ENCODE data around the gene SLC10A4. TPM values are rescaled to one million over a fixed set of nuclear protein-coding genes. Genes with fewer than 3 reads are reported as not detected.

The SLC10A4 gene
- total RNA-seq, 2 experiments from 2014 or later: not detected

DNA sequence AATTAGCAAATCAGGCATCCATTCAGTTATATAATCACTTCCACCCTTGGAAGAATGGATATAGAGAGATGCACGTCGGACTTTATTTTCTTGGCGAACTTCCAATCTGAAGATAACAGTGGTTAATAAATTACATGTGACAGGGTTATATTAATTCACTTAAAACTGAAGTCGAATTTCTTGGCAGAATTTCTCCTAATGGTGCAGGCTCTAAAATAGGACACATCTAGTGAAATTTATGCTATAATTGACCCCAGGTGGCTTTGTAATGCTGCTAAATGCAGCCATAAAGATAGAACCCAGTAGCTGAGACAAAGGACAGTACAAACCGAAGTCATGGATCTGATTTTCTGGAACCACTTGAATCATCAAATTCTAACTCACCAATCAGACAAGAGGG lies 20.8 kb upstream of the SLC10A4 start:
- no peak overlapping the region for H3K27ac Mint-ChIP-seq
- no peak for ATAC-seq (ENCODE audit: poor library complexity)
- no peaks in the 10 kb centered on the region for H3K27me3 Mint-ChIP-seq
- POLR2A ChIA-PET: no interaction called here
- H3K9me3 Mint-ChIP-seq: no peaks in the 10 kb centered on the region
- no peaks in the 10 kb centered on the region for H3K27me3 ChIP-seq (ENCODE audit: control insufficient read depth in 1 of 2, insufficient read depth in 2 of 2, low read length in 2 of 2)
- DNase-seq: no peak
- no peaks in the 10 kb centered on the region for H3K4me1 Mint-ChIP-seq (ENCODE audit: low read depth)
- no peak overlapping the region for H3K27ac ChIP-seq (ENCODE audit: low read depth in 1 of 2, low read length in 2 of 2)
- H3K9me3 ChIP-seq (ENCODE audit: control insufficient read depth in 1 of 2, insufficient read depth in 1 of 2, low read length in 2 of 2): no peaks in the 10 kb centered on the region
- H3K4me1 ChIP-seq (ENCODE audit: insufficient read depth, low read length): no peaks in the 10 kb centered on the region
- no peak overlapping the region for H3K4me3 Mint-ChIP-seq
- no peaks in the 10 kb centered on the region for H3K36me3 ChIP-seq (ENCODE audit: insufficient read depth, low read length)
- intact Hi-C loops (cut with DNase I, micrococcal nuclease): no loop called here
- H3K4me3 ChIP-seq (ENCODE audit: low read length): no peak overlapping the region
- CTCF ChIA-PET: no interaction called here
- H3K36me3 Mint-ChIP-seq (ENCODE audit: low read depth): no peaks in the 10 kb centered on the region
- TF ChIP-seq, protein P1, sequence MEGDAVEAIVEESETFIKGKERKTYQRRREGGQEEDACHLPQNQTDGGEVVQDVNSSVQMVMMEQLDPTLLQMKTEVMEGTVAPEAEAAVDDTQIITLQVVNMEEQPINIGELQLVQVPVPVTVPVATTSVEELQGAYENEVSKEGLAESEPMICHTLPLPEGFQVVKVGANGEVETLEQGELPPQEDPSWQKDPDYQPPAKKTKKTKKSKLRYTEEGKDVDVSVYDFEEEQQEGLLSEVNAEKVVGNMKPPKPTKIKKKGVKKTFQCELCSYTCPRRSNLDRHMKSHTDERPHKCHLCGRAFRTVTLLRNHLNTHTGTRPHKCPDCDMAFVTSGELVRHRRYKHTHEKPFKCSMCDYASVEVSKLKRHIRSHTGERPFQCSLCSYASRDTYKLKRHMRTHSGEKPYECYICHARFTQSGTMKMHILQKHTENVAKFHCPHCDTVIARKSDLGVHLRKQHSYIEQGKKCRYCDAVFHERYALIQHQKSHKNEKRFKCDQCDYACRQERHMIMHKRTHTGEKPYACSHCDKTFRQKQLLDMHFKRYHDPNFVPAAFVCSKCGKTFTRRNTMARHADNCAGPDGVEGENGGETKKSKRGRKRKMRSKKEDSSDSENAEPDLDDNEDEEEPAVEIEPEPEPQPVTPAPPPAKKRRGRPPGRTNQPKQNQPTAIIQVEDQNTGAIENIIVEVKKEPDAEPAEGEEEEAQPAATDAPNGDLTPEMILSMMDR (IDR thresholded peaks at IDR 0.05): no peak

DNA sequence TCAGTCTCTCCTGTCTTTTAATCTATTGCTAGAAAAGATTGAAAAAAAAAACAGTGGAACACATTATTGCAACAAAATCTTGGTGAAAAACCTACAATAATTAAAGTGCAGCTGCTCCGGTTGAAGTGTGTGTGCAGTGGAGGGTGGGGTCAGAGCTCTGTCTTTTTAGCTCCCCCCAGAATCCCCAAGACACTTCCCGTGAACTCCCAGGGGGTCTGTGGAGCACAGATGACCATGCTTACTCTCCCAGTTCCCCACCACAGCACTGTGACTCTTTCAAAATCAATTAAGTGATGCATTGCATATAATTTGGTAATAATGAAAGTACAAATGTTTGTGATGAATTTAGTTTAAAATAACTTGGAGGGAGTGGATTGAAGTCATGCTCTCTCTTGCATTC lies 15.7 kb upstream of the SLC10A4 start:
- DNase-seq: no peak

DNA sequence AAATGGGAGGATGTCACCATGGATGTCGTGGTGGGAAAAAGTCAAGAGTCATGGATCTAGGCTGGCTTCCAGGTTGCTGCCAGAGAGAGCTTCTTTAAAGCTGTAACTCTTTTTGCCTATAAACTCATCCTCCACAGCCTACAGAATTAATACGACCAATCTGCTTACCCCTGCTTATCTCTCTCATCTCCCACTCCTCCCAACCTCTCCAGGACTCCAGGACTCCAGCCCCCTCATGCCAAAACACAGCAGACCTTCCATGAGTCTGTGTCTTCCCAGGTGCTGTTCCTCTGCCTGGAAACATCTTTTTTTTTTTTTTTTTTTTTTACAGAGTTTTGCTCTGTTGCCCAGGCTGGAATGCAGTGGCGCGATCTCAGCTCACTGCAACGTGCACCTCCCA lies 15.3 kb upstream of the SLC10A4 start:
- ATAC-seq (ENCODE audit: poor library complexity): no peak
- no peak overlapping the region for H3K4me3 ChIP-seq (ENCODE audit: low read length)
- TF ChIP-seq, protein P1 (IDR thresholded peaks at IDR 0.05): no peak
- intact Hi-C loops (cut with DNase I, micrococcal nuclease): no loop called here
- no peaks in the 10 kb centered on the region for H3K27me3 ChIP-seq (ENCODE audit: control insufficient read depth in 1 of 2, insufficient read depth in 2 of 2, low read length in 2 of 2)
- H3K4me1 ChIP-seq (ENCODE audit: insufficient read depth, low read length): no peaks in the 10 kb centered on the region
- H3K36me3 ChIP-seq (ENCODE audit: insufficient read depth, low read length): no peaks in the 10 kb centered on the region
- peaks cover 4% of the 10 kb centered on the region for H3K27me3 Mint-ChIP-seq
- no peaks in the 10 kb centered on the region for H3K9me3 Mint-ChIP-seq
- no peak for DNase-seq
- no peak overlapping the region for H3K27ac ChIP-seq (ENCODE audit: low read depth in 1 of 2, low read length in 2 of 2)
- no peaks in the 10 kb centered on the region for H3K9me3 ChIP-seq (ENCODE audit: control insufficient read depth in 1 of 2, insufficient read depth in 1 of 2, low read length in 2 of 2)
- no peaks in the 10 kb centered on the region for H3K4me1 Mint-ChIP-seq (ENCODE audit: low read depth)
- no peaks in the 10 kb centered on the region for H3K36me3 Mint-ChIP-seq (ENCODE audit: low read depth)
- CTCF ChIA-PET: interaction anchor here (1.3 kb wide), 1 partner anchor 26 kb away, joined by 3 read pairs; no protein-coding TSS in a partner anchor
- POLR2A ChIA-PET: no interaction called here
- no peak overlapping the region for H3K4me3 Mint-ChIP-seq
- no peak overlapping the region for H3K27ac Mint-ChIP-seq

More for the DNA sequence above, 15.7 kb upstream of the SLC10A4 start:
- Mint-ChIP-seq H3K4me1 (ENCODE audit: low read depth) (no peaks in the 10 kb centered on the region), H3K27me3 (peaks cover 4% of the 10 kb centered on the region), H3K9me3 (no peaks in the 10 kb centered on the region), H3K27ac (no peak overlapping the region), H3K36me3 (ENCODE audit: low read depth) (no peaks in the 10 kb centered on the region), H3K4me3 (no peak overlapping the region)
- Histone ChIP-seq H3K27me3 (ENCODE audit: control insufficient read depth in 1 of 2, insufficient read depth in 2 of 2, low read length in 2 of 2) (no peaks in the 10 kb centered on the region), H3K9me3 (ENCODE audit: control insufficient read depth in 1 of 2, insufficient read depth in 1 of 2, low read length in 2 of 2) (no peaks in the 10 kb centered on the region), H3K4me3 (ENCODE audit: low read length) (no peak overlapping the region), H3K4me1 (ENCODE audit: insufficient read depth, low read length) (no peaks in the 10 kb centered on the region), H3K36me3 (ENCODE audit: insufficient read depth, low read length) (no peaks in the 10 kb centered on the region), H3K27ac (ENCODE audit: low read depth in 1 of 2, low read length in 2 of 2) (no peak overlapping the region)
- ChIA-PET CTCF (interaction anchor here (1.3 kb wide), 1 partner anchor 25 kb away, joined by 3 read pairs; no protein-coding TSS in a partner anchor), POLR2A (no interaction called here)
- ATAC-seq (ENCODE audit: poor library complexity): no peak
- intact Hi-C loops (cut with DNase I, micrococcal nuclease): no loop called here
- TF ChIP-seq, protein P1 (IDR thresholded peaks at IDR 0.05): no peak
